ENCODE data around the gene TBL3.

DNA sequence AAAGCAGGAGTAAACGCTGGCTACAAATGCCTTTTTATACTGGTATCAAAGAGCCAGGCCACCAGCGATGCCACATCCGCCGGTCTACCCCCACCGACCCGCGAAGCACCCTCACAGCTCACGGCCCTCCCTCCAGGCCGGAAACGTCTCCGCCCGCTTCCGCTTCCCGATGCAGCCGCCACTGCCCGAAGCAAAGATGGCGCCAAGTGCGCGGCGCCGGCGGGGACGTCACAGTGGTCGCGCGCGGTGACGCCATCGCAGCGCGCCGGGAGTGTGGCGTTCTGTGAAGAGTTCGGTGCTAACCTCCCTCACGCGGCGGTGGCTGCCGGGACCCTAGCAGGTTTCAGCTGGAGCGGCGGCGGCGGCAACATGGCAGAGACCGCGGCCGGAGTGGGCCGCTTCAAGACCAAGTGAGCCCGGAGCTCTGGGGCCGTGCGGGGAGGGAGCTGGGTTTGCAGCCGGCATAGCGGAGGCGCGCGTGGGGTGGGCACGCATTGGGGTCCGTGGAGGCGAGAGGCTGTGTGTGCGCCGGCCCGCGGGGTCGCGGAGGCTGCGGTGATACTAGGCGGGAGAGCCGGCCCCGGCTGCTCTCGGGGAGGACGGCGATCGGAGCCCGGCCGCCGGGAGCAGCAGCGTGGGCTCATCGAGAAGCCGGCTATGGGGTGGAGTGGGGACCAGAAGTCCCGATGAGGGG, at the start of gene TBL3:
- no peak for TF ChIP-seq TOX (CRISPR knock-in tag; IDR thresholded peaks at IDR 0.05; ENCODE audit: borderline replicate concordance)
- 0 out of 2 replicates have a peak, but pooled peaks have one; percentile 61 for TF ChIP-seq ZFP3 (CRISPR knock-in tag; IDR thresholded peaks at IDR 0.05)
- TF ChIP-seq, protein P1, sequence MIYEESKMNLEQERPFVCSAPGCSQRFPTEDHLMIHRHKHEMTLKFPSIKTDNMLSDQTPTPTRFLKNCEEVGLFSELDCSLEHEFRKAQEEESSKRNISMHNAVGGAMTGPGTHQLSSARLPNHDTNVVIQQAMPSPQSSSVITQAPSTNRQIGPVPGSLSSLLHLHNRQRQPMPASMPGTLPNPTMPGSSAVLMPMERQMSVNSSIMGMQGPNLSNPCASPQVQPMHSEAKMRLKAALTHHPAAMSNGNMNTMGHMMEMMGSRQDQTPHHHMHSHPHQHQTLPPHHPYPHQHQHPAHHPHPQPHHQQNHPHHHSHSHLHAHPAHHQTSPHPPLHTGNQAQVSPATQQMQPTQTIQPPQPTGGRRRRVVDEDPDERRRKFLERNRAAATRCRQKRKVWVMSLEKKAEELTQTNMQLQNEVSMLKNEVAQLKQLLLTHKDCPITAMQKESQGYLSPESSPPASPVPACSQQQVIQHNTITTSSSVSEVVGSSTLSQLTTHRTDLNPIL (CRISPR knock-in tag; IDR thresholded peaks at IDR 0.05; ENCODE audit: low read depth) = no peak
- no peak for TF ChIP-seq TCF4 (CRISPR knock-in tag; IDR thresholded peaks at IDR 0.05; ENCODE audit: borderline replicate concordance)
- TF ChIP-seq GLIS3 (CRISPR knock-in tag; IDR thresholded peaks at IDR 0.05) = no peak
- TF ChIP-seq ZFP30 (CRISPR knock-in tag; IDR thresholded peaks at IDR 0.05) = no peak
- no peak for TF ChIP-seq ZNF8 (CRISPR knock-in tag; IDR thresholded peaks at IDR 0.05)
- TF ChIP-seq BACH2 (CRISPR knock-in tag; IDR thresholded peaks at IDR 0.05; ENCODE audit: borderline replicate concordance) = no peak
- TF ChIP-seq RARB (CRISPR knock-in tag; IDR thresholded peaks at IDR 0.05) = no peak

Measured in SK-N-SH treated with all-trans-retinoic acid at 6 μM for 48 hours (cell line).